Hindlimb muscle (tissue), 1 donor: ENCODE measurements around the gene ANXA3. TPM values are rescaled to one million over a fixed set of nuclear protein-coding genes. Genes with fewer than 3 reads are reported as not detected.
A peak's percentile ranks its signal among the peaks of the same experiment; 100 is the strongest.
"Not testable (repeated sequence)": the region's sequence is repeated elsewhere in the genome, so short reads cannot be mapped to it uniquely, and the experiment has no call there.

Source experiments
- DNase-seq: peaks from one replicate; pipeline ENCODE4 v3.0.0-alpha.2; 2013
- polyA plus RNA-seq: library from polyadenylated mRNA; unstranded; fragments of 120-200 nt; gene quantifications from one replicate; pipeline ENCODE4 v1.2.1, GENCODE V29; 2013; ENCODE audit not compliant: insufficient read length

Gene ANXA3
- polyA plus RNA-seq, 1 donor: 5.6 TPM

GRCh38 chr4:78543424-78544125 is 8.0 kb upstream of the ANXA3 start:
- DNase-seq: no peak

GRCh38 chr4:78544678-78545077 is 6.9 kb upstream of the ANXA3 start:
- no peak for DNase-seq

DNA sequence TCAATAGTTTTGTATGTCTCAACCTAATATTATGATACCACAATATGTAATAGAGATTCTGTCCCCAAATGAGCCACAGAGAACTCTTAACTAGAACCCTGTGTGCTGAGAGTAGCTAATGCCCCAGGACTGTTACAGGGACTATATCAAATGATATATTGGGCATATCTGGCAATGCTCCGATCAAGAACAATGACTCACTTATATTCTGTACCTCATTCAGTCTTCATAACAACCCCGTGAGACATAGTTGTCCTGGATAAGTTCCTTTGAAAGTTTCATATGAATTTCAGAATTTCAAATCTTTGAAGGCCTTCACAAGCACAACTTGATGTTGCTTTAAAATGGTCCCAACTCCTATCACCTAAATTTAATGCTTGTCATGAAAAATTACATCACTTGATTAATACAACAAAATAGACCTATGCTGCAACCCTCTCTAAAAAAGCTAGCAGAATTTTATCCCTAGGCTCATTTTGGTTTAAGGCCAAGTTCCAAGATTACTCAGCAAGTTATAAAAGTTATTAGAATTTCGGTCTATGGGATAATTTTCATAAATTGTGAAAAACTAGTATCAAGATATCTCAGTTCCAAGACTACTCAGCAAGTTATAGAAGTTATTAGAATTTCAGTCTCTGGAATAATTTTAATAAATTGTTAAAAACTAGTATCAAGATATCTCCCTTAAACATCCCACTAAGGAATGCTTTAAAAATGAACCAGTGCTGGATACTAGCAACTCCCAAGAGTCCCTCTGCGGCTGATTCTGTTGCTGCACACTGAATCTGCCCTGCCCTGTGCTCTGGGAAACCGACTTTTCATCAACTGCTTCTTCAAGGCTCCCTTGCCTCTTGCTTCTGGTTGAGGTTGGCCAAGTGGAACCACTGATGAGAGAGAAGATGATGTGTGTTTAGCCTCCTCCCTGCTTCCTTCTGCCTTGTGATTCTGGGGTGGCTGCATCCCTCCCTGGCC is 6.0 kb upstream of the ANXA3 start:
- no peak for DNase-seq

GRCh38 chr4:78547899-78548298 is 3.7 kb upstream of the ANXA3 start:
- DNase-seq: not testable (repeated sequence)

DNA sequence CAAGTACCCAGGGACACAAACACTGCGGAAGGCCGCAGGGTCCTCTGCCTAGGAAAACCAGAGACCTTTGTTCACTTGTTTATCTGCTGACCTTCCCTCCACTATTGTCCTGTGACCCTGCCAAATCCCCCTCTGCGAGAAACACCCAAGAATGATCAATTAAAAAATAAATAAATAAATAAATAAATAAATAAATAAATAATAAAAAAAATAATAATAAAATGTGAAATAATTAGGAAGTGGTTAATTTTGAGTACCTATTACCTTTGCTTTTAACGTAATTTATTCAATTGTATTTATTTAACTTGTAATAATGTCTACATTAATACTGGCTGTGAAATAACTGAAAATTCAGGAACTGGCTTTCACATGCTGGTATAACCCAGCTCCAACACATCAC is 2.7 kb upstream of the ANXA3 start:
- DNase-seq: not testable (repeated sequence)

DNA sequence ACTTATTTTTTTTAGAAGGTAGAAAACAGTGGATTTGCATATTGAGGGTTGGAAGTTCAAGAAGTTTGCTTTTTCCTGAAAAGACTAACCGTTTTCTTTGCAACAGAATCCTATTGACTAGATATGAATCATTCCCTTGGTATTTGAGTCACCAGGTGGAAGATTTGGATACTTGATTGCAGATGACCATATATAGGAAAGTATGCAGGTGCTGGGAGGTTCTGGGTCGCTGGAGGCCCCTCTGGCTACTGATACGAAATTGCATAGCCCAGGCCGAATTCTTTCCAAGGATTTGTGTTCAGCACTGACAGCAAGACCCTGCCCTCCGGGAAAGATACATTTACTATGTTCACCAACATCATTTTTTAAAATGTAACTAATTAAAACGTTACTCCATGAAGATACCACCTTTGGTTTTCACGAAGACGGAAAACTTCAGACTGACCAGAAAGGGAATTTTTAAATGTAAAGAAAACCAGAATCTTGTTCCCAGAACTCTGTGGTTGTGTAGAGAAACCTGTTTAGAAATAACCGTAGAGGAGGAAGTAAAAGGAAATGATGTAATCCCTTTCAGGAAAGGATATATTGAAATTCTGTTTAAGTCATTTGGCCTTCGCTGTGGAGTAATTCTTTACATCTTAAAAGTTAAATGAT is 946 bp downstream of the ANXA3 start:
- no peak for DNase-seq

DNA sequence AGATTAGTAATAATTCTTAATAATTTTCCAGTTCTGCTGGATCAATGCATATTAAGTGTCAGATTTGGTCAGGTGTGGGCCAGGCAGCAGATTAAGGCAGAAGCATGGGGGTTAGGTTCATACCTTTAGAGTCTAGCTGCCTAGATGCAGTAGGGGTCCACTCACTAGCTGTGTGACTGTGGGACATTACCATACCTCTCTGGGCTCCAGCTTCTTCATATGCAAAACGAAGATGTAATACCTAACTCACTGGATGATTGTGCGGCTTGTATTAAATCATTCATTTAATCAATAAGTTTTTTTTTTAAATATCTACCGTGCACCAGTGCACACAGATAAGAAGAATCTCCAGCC is 1.4 kb downstream of the ANXA3 start:
- DNase-seq: no peak

DNA sequence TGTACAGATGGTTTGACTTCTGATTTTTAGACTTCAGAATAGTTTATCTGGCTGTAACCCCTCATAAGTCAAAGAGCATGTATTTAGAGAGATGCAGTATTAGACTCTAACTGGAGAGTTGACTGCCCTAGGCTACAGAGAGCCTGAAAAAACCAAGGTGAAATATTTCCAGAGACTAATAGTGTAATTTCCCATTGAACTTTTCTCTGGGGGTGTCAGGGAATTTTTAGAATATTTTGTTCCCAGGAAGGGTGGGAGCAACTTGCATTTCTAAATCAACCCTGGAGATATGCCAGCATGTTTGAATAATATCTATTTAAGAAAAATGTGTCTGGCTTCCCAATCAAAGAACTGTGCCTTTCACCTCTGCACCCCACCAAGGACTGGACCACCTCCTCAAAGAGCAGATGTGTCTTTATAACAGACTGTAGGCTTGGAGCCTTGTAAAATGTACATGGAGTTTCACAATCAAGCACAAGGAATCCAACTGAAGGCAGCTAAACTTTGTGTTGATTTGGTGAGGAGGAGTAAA is 2.0 kb downstream of the ANXA3 start:
- no peak for DNase-seq

DNA sequence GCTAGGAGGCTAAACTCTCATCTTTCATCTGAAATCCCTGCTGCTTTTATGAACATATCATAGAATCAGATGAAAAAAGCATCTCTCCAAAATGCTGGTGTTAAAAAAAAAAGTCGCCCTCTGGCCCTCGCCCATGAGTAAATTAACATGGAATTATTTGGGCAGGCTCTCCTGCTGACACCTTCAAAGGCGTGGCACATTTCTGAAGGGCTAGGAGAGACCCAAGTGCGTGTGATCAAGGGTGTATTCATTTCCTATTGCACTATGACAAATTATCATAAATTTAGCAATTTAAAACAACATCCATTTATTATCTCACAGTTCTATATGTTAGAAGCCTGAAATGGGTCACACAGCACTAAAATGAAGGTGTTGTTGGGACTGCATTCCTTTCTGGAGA is 5.1 kb downstream of the ANXA3 start:
- no peak for DNase-seq

DNA sequence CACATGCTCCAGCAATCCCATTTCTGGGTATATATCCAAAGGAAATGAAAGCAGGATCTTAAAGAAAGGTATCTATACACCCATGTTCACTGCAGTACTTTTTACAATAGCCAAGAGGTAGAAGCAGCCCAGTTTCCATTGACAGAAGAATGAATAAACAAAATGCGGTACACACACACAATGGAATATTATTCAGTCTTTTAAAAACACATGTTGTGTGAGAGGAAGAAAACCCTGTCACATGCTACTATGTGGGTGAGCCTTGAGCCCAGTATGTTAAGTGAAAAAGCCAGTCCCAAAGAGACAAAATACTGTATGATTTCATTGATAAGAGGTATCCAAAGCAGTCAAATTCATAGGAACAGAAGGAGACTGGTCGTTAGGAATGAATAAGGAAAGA is 6.3 kb downstream of the ANXA3 start:
- DNase-seq: no peak

GRCh38 chr4:78558410-78558809 is 6.8 kb downstream of the ANXA3 start:
- no peak for DNase-seq

DNA sequence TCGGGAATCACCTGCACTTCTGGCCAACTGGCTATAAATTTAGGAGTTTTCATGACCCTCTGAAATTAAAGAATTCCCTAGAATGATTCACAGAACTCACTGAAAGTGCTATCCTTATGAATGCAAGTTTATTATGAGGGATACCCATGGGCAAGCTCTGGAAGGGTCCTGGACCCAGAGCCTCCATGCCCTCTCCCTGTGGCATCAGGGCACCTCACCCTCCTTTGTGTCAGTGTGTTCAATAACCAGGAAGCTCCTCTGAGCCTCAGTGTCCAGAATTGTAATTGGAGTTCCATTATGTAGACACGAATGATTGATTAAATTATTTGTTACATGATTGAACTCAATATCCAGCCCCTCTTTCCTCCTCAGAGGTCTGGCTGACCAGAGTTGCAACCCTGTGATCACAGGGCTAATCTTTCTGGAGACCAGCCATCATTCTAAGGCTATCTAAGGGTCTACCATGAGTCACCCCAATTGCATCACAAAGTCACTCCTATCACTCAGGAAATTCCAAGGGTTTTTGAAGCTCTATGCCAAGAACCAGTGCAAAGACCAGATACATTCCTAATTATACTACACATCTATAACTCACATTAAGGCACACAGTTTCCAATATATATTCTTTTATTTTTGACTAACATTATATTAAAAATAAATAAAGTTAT is 8.9 kb downstream of the ANXA3 start:
- no peak for DNase-seq

- no peak for DNase-seq
Observed at GRCh38 chr4:78561677-78562076, 10.1 kb downstream of the ANXA3 start.

DNA sequence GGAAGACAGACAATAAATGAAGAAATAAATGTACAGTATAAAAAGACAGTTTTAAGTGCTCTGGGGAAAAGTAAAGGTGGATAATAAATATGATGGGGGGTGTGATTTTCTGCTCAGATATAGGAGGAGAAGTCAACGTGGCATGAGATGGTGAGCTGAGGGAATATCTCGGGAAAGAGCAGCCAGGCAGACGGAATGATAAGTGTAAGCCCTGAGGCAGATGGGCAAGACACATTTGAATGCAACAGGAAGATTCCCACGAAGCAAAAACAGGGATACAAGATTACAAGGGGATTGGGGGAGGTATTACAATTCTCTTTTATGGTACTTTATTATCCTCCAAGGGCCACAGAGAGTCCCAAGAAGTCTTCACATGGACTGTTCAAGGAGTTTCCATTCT is 11.1 kb downstream of the ANXA3 start:
- DNase-seq: no peak

GRCh38 chr4:78565971-78566372 is 14.4 kb downstream of the ANXA3 start:
- no peak for DNase-seq

GRCh38 chr4:78566834-78567499 is 15.4 kb downstream of the ANXA3 start:
- DNase-seq: no peak

GRCh38 chr4:78567500-78568060 is 16.0 kb downstream of the ANXA3 start:
- DNase-seq: no peak

GRCh38 chr4:78568640-78569305 is 17.2 kb downstream of the ANXA3 start:
- no peak for DNase-seq

DNA sequence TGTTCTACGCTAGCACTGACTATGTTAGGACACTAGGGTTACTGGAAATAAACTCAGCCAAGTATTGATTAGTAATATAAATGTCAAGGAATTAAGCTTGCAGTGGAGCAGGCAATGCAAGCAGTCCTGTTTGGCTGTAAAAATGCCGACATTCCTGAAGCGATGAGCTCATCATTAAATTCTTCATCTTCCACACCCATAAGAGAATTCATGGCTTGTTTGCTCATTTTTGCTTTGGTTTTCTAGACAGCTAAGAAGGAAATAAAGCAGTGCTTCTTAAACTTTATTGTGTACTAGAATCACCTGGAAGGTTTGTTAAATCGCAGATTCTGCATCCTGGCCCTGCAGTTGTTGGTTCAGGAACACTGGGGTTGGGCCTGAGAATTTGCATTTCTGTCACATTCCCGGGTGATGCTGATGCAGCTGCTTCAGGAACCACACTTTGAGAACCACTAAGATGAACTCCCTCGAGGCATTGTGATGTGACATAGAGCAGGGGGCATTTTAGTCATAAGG is 17.8 kb downstream of the ANXA3 start:
- DNase-seq: peak; percentile 22

DNA sequence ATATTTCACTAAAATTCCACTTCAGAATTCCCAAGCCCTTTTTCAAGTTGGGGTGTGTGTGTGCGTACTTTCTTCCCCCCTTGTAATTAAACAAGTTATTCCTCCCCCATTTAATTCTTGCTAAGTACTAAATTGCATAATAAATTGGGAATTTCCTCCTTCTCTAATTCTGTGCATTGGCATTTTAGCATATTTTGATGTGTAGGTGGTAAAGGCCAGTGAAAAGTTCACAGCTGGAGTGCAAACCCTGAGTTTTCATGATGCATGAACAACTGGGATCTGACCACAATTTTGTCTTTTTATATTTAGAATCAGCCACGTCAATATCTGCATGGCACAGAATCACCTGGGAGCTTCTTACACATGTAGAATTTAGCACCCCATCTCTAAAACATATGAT is 18.5 kb downstream of the ANXA3 start:
- no peak for DNase-seq

DNA sequence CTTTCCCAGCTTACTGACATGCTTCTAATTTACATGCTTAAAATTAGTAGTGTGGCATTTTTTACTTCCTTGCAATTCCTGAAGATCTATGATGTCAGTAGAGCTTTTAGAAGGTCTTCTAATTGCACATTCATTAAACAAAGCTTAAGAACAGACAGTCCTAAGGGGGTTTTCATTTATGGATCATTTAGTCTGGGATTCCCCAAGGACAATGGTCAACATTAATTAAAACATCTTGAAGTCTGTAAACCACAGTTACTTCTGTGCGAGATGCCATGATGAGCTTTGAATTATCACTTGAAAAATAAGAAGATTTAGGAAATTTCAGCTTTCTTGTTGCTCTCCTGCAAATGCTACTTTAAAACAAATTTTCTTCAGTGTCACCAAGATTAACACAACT is 20.2 kb downstream of the ANXA3 start:
- DNase-seq: no peak
